ENCODE measurements around the gene MST1R. TPM values are rescaled to one million over a fixed set of nuclear protein-coding genes. Genes with fewer than 3 reads are reported as not detected.
A peak's percentile ranks its signal among the peaks of the same experiment; 100 is the strongest.

MST1R gene
- total RNA-seq, 4 donors from 2014 or later, result 1.7 to 6.1 (median 3.1) TPM

DNA sequence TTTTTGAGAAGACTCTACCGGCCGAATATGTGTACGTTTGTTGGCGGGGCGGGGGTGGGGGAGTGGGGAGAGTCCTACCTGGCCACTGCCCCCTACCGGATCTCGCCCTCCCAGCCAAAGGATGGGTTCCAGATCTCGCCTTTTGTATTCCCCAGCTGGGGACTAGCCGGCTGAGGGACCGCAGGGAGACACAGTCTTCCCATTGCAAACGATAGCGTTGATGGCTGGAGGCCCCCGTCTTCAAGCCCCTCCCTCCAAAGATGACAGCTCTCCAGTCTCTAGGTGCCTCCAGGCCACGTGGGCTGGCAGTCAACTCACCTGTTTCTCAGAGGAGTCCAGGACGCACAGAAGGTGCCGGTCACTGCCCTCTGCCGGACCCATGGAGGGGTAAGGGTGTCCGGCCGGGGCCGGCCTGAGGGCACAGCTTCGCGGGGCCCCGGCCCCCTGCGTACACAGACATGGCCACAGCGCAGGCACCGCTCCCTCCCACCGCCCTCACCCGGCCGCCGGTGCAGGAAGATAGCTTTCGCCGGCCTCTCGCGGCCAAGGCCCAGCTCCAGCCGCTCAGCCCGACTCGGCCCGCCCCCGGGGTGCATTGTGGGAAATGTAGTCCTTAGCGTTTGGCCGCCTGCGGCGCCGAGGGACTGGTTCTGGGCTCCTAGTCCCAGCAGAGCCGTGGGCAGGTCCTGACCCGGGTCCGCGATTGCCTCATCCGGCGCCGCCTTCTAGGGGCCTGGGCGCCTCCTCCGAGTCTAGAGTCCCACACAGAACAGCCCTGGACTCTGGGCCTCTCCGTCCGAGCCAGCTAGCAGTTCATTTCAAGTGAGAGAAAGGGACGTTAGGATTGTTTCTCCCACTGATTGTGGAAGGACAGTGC is 25.9 kb upstream of the MST1R start, which contains the start of gene MON1A:
Gene MON1A, minus strand, starts transcription at position 521 of the 877 bp plus-strand sequence. CDS start 16,465 bp downstream, outside the sequence.
- TF ChIP-seq, protein P1, sequence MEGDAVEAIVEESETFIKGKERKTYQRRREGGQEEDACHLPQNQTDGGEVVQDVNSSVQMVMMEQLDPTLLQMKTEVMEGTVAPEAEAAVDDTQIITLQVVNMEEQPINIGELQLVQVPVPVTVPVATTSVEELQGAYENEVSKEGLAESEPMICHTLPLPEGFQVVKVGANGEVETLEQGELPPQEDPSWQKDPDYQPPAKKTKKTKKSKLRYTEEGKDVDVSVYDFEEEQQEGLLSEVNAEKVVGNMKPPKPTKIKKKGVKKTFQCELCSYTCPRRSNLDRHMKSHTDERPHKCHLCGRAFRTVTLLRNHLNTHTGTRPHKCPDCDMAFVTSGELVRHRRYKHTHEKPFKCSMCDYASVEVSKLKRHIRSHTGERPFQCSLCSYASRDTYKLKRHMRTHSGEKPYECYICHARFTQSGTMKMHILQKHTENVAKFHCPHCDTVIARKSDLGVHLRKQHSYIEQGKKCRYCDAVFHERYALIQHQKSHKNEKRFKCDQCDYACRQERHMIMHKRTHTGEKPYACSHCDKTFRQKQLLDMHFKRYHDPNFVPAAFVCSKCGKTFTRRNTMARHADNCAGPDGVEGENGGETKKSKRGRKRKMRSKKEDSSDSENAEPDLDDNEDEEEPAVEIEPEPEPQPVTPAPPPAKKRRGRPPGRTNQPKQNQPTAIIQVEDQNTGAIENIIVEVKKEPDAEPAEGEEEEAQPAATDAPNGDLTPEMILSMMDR (IDR thresholded peaks at IDR 0.05), result peak in 4 of 6 experiments; percentile 18 to 47 (median 19)
- peak in 1 of 2 donors; percentile 73 for TF ChIP-seq POLR2A (IDR thresholded peaks at IDR 0.05)
- WGBS, 2 donors, result 1 to 10% methylated on average over 12 to 28 of the region's 56 CpGs
- intact Hi-C loops (cut with DNase I), result no loop called here
- no peaks in the 10 kb centered on the region for H3K9me3 ChIP-seq
- H3K27me3 ChIP-seq, result no peaks in the 10 kb centered on the region
- H3K27ac ChIP-seq, result peak within 1 kb of the TSS; percentile 87 to 90 (median 88)
- peaks cover 26 to 40% of the 10 kb centered on the region in 2 donors for H3K4me1 ChIP-seq
- H3K4me3 ChIP-seq (replicated peaks in 1 of 3), result peak within 1 kb of the TSS; percentile 24 to 63 (median 51)
- peak; percentile 96 to 97 for DNase-seq
- H3K36me3 ChIP-seq, result no peaks in the 10 kb centered on the region

DNA sequence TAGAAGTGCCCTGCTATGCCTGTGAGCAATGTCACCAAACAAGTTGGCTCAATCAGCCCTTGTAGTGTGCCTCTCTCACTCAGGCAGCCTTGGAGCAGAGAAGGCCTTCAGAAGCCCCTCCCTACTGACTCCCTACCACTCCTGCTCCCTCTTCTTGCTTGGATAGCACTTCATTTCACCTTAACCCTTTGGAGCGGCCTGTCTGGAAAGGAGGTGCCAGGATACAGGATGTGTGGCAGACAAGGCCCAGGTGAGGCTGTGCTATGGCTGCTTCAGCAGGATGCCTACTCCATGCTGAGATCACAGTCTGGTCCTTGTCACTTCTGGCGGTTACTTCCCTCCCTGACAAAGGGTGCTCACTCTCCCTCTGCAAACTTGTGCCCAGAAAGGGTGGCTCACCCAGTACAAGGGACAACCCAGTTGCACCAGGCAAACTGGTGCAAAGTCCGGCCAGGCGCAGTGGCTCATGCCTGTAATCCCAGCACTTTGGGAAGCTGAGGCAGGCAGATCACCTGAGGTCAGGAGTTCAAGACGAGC is 24.9 kb upstream of the MST1R start:
- Histone ChIP-seq H3K27ac (peak overlapping the region; percentile 87 to 90 (median 88)), H3K27me3 (no peaks in the 10 kb centered on the region), H3K36me3 (no peaks in the 10 kb centered on the region), H3K4me3 (replicated peaks in 1 of 3) (peak overlapping the region in 2 of 3 donors; percentile 24 to 63), H3K9me3 (no peaks in the 10 kb centered on the region), H3K4me1 (peaks cover 26 to 40% of the 10 kb centered on the region in 2 donors)
- DNase-seq, result peak; percentile 62 to 69
- WGBS, 2 donors, result 57 to 61% methylated on average over 5 of the region's 5 CpGs
- TF ChIP-seq, protein P1 (IDR thresholded peaks at IDR 0.05), result no peak
- TF ChIP-seq POLR2A (IDR thresholded peaks at IDR 0.05), result no peak
- intact Hi-C loops (cut with DNase I), result no loop called here

DNA sequence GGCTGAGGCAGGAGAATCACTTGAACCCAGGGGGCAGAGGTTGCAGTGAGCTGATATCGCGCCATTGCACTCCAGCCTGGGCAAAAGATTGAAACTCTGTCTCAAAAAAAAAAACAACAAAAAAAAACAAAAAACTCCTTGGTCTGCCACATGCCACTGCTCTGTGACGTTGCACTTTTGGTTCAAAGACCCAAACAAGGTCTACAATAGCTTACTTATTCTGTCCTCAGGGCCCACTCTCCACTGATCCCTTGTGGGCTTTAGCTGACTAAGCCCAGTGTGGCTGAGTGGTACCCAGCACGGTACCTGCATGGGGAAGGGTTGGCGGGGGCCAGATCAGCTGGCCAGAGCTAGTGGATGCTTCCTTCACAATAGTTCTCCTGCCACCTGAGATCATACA is 24.1 kb upstream of the MST1R start:
- 53 to 60% methylated on average over 5 of the region's 5 CpGs for WGBS, 2 donors
- Histone ChIP-seq H3K36me3 (no peaks in the 10 kb centered on the region), H3K9me3 (no peaks in the 10 kb centered on the region), H3K27ac (peak overlapping the region; percentile 27 to 87 (median 34)), H3K4me1 (peaks cover 26 to 40% of the 10 kb centered on the region in 2 donors), H3K27me3 (no peaks in the 10 kb centered on the region), H3K4me3 (replicated peaks in 1 of 3) (no peak overlapping the region)
- intact Hi-C loops (cut with DNase I), result no loop called here
- TF ChIP-seq, protein P1 (IDR thresholded peaks at IDR 0.05), result no peak
- no peak for TF ChIP-seq POLR2A (IDR thresholded peaks at IDR 0.05)
- peak; percentile 13 to 18 for DNase-seq

DNA sequence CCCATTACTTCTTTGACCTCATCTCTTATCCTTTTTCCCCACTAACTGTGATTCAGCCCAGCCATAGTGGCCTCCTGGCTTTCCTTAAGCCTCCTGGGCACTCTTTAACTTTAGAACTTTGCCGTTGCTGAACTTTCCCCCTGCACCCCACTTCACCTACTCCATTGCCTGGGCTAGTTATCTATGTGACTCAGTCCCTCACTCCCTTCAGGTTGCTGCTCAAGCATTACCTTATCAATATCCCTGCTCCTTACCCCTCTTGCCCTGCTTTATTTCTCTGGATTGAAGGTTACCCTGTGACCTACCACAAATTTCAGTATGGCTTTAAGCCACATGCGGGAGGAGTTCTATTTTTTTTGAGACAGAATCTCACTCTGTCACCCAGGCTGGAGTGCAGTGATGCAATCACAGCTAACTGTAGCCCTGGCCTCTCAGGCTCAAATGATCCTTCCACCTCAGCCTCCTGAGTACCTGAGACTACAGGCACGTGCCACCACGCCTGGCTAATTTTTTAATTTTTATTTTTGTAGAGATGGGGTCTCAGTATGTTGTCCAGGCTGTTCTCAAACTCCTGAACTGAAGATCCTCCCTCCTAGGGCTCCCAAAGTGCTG is 22.6 kb upstream of the MST1R start:
- H3K4me1 ChIP-seq, result peaks cover 26 to 35% of the 10 kb centered on the region in 2 donors
- H3K9me3 ChIP-seq, result no peaks in the 10 kb centered on the region
- no peak overlapping the region for H3K27ac ChIP-seq
- H3K27me3 ChIP-seq, result no peaks in the 10 kb centered on the region
- H3K36me3 ChIP-seq, result no peaks in the 10 kb centered on the region
- 79 to 86% methylated on average over 4 of the region's 4 CpGs for WGBS, 2 donors
- no peak for DNase-seq
- intact Hi-C loops (cut with DNase I), result no loop called here
- no peak overlapping the region for H3K4me3 ChIP-seq (replicated peaks in 1 of 3)
- no peak for TF ChIP-seq POLR2A (IDR thresholded peaks at IDR 0.05)
- TF ChIP-seq, protein P1 (IDR thresholded peaks at IDR 0.05), result no peak
